ENCODE data around the gene PRXL2B.

PRXL2B gene

DNA sequence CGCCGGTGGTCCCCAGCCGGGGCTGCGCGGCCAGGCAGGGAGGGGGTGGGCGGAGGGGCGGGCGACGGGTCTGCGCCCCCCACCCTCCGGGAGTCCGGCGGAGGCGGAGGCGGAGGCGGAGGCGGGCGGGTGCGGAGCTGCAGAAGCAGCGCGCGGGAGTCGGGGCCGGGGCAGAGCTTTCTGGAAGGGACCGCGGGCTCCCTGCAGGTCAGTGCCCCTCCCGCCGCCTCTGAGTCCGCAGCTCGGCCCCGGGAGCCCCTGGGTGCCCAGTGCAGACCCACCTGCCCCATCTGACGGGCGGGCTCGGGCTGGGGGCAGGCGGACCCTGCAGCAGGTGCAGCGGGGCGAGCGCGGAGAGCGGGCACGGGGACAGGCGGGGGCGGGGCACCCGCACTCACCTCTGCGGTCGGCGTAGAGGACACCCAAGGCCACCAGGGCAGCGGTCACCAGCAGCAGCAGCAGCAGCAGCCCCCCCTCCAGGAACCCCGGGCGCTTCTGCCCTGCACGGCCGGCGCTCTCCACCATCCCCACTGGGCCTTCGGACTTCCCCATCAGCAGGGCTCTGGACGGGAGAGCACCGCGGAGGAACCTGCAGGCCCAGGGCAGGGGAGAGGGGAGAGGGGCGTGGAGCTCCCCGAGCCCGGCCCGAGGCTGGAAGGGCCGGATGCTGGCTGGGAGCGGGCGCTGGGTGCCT lies 42.5 kb downstream of the PRXL2B start:
- no peak for DNase-seq

DNA sequence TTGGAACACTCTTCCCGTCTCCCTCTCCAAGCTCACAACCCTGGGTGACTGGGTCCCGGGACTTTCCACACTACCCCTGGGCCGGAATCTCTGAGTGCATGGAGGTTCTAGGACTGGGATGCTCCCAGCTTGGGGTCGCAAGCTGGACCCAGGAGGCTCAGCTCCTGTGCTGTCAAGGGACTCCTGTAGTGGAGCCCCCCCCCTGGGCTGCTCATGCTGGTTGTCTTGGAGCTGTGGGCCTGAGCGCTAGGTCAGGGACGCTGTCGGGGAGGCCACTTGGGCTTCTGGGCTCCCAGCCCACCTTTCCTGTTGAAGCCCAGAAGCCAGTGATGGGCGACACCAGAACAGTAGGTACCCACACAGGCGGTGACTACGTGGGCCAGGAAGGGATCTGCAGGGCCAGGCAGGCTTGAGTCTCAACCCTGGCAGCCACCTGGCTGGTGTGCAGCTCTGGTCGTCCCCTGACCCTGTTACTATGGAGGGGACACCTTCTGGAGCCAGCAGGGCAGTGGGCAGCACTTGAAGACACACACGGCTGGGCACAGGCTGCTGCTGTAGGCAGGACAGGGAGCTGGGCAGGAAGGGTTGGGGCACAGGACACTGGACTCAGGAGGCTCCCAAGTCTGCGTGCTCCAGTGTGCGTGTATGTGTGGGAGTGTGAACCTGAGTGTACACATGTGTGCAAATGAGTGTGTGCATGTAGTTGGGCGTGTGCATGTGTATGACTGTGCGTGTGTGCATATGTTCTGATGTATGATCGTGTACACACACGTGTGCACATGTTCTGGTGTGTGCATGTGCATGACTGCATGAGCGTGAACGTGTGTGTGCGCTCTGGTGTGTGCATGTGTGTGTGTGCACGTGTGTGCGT lies 43.3 kb downstream of the PRXL2B start:
- no peak for DNase-seq
- TF ChIP-seq GATA1 (IDR thresholded peaks at IDR 0.05; ENCODE audit: low read depth, low read length), result no peak
- no peak for TF ChIP-seq POLR2A (IDR thresholded peaks at IDR 0.05; ENCODE audit: low read length)

More for the DNA sequence above, 42.5 kb downstream of the PRXL2B start:
- TF ChIP-seq GATA1 (IDR thresholded peaks at IDR 0.05; ENCODE audit: low read depth, low read length) (no peak), POLR2A (IDR thresholded peaks at IDR 0.05; ENCODE audit: low read length) (no peak)

DNA sequence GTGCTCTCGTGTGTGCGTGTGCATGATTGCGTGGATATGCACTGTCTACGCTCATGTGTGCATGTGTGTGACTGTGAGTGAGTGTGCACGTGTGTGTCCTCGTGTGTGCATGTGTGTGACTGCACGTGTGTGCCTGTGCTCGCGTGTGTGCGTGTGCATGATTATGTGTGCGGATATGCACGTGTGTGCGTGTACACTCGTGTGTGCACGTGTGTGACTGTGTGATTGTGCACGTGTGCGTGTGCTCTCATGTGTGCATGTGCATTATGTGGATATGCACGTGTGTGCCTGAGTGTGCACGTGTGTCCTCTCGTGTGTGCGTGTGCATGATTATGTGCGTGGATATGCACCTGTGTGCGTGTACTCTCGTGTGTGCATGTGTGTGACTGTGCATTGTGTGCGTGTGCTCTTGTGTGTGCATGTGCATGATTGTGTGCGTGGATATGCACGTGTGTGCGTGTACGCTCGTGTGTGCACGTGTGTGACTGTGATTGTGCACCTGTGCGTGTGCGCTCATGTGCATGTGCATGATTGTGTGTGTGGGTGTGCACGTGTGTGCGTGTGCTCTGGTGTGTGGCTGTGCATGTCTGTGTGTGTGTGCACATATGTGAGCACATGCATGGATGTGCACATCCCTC lies 44.0 kb downstream of the PRXL2B start:
- TF ChIP-seq POLR2A (IDR thresholded peaks at IDR 0.05; ENCODE audit: low read length) (no peak), GATA1 (IDR thresholded peaks at IDR 0.05; ENCODE audit: low read depth, low read length) (no peak)
- no peak for DNase-seq

DNA sequence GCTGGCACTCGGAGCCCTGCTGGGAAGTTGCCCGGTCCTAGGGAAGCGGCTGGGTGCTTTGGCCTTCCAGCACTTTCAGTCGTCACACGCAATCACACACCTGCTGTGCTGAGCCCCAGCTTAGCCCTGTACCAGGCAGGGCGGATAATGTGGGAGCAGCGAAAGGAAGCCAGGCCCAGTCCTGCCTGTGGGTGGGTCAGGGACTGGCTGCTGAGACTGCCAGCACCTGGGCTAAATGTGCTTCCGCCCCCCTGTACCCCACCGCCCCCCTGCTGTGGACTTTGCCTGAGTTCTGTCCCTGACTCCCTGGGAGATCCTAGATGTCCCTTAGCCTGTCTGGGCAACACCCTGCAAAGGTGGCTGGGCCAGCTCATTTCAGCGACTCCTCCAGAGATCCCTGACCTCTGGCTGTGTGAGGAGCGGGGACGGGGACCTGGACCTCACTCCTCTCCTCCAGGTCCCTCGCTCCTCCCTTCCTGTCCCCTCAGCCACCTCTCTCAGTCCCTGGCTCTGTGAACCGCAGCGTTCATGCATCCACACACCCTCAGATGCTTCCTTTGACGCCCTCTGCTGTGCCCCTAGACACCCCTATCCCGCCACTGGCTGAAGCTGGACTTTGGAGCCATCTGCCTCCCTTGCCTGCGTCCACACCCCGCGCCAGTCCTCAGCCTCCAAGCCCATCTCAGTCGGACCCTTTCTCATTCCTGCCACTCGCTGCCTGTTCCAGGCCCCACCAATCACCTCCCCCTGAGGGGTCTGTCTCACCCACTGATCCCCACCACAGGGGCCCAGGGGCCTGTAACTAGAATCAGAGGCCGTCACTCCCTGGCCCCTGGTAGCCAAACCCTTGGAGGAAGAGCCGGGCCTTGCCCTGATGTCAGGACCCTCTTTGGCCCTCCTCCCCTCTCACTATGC lies 44.8 kb downstream of the PRXL2B start:
- DNase-seq, result no peak
- TF ChIP-seq POLR2A (IDR thresholded peaks at IDR 0.05; ENCODE audit: low read length), result no peak
- TF ChIP-seq GATA1 (IDR thresholded peaks at IDR 0.05; ENCODE audit: low read depth, low read length), result no peak

DNA sequence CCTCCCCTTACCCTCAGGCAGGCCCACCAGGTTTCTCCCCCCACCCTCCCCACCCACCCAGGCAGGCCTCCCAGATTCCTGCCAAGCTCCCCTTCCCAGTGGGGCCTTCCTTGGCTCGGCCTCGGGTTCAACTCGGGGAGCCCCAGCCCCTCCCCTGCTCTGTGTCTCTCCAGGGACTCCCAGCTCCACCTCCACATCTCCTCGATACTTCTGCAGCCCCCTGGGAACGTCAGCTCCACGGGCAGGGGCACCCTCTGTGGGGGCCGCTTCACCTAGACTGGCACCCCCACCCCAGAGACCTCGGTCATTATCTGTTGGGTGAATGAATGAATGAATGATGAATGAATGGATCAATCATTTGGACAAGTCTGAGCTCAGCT lies 45.5 kb downstream of the PRXL2B start:
- TF ChIP-seq POLR2A (IDR thresholded peaks at IDR 0.05; ENCODE audit: low read length), result no peak
- TF ChIP-seq GATA1 (IDR thresholded peaks at IDR 0.05; ENCODE audit: low read depth, low read length), result no peak
- DNase-seq, result no peak

DNA sequence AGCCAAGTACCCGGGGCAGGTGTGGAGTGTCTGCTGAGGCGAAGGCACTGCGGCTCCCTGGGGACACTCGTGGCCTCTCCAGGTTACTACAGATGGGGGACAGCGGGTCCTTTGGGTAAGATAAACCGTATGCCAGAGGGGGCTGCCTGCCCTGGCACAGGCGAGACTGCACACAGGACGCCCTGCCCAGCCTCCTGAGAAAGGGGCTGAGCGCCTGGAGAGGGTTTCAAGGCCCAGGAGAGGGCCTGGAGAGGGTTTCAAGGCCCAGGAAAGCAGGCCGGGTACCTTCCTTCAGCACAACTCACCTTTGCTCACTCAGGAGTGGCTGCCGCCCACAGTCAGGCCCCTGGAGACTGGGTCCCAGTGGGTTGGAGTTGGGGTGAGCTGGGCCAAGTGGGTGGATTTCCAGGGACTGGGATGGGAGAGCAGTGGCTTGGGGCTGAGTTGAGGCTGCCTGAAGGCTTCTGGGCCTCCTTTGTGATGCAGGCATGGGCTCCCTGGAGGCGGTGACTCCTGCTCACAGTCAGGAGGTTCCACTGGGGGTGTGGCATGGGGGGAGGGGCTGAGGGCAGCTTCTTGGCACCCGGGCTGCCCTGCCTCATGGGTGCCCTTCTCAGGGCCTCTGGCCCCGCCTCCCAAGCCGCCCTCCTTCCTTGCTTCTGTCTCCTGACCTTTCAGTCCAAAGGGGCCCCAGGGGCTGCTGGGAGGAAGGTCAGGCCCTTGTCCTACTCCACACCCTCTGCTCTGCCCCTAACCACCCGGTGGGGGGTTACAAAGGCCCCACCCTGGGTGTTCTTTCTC lies 46.2 kb downstream of the PRXL2B start, which contains the start of gene MMEL1:
Gene MMEL1 (minus strand): TSS at position 456 of the 801 bp plus-strand sequence. CDS start 3,532 bp downstream, outside the sequence.
- no peak for TF ChIP-seq GATA1 (IDR thresholded peaks at IDR 0.05; ENCODE audit: low read depth, low read length)
- no peak for TF ChIP-seq POLR2A (IDR thresholded peaks at IDR 0.05; ENCODE audit: low read length)

DNA sequence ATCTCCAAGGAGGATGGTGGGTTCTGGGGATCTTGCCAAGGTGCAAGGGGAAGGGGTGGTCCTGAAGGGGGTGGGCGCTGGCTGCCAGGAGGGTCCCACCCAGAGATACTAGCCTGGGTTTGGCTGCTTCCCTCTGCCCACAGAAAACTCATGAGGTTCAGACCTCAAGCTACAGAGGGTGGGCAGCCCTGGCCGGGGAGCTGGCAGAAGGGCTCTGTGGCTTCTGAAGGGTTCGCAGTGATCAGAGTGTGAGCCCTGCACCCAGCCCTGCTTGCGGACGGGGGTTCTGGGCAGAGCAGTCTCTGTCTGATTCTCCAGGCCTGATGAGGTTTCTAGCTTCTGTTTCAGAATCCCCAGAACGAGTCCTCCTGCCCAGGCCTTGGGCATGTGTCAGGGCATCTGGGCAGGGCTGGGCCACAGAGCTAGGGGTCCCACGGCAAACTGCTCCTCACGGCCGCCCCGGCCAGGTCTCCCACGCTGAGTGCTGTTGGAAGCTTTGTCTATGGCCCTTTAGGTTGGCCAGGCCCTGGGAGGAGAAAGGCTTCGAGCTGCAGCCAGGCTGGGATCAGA lies 46.9 kb downstream of the PRXL2B start:
- no peak for DNase-seq
- TF ChIP-seq POLR2A (IDR thresholded peaks at IDR 0.05; ENCODE audit: low read length) (no peak), GATA1 (IDR thresholded peaks at IDR 0.05; ENCODE audit: low read depth, low read length) (no peak)

More for the DNA sequence above, 46.2 kb downstream of the PRXL2B start, which contains the start of gene MMEL1:
- no peak for DNase-seq

DNA sequence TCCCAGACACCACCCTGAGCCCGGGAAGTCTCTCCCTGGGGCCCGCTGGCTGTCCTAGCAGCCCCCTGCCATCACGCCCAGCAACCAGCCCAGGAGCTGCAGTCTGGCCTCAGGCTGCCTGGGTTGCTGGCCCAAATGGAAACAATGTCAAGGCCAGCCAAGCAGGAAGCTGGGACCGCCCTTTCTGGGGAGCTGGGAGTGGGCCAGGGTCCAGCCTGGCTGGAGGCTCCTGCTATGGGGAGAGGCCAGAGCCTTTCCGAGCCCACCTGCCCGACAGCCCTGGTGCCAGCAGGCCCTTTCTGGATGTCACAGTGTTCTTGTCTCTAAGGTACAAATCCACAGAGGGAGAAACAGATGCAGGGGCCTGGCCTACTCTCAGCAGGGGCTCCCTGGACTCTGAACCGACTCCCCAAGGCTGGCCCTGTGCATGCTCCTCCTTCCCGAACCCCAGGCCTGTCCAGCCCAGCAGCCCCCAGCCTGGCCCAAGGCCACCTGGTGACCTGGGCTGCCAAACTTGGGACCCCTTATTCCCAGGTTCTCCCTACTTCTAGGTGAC lies 47.4 kb downstream of the PRXL2B start:
- TF ChIP-seq POLR2A (IDR thresholded peaks at IDR 0.05; ENCODE audit: low read length), result no peak
- TF ChIP-seq GATA1 (IDR thresholded peaks at IDR 0.05; ENCODE audit: low read depth, low read length), result no peak
- no peak for DNase-seq

DNA sequence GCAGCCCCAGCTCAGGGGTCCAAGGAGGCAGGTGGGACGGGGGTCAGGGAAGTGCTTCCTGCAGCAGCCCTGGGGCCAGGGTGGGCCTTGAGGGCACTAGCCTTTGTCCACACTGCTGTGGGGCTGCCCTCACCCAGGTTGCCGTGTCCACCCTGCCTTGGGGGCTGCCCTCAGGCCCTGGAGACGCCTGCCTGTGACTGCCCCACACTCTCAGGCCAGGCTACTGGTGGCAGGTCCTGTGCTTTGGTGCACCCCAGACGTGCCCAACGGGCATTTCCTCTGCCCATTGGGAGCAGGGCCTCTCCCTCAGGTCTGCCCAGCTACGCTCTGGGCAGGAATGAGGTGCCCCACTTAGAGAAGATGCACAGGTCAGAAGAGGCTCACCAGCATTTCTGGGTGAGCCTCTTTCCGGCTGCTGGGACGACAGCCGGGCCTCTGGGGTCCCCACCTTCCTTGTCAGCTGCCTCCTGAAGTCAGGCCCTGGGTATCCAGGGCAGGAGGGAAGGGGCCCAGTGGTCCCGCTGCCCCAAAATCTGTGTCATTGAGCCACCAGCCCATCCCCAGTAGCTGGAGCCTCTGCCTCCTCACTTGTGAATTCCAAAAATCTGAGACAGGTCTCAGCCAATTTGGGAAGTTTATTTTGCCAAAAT lies 48.9 kb downstream of the PRXL2B start:
- no peak for DNase-seq
- no peak for TF ChIP-seq GATA1 (IDR thresholded peaks at IDR 0.05; ENCODE audit: low read depth, low read length)
- TF ChIP-seq POLR2A (IDR thresholded peaks at IDR 0.05; ENCODE audit: low read length), result no peak

DNA sequence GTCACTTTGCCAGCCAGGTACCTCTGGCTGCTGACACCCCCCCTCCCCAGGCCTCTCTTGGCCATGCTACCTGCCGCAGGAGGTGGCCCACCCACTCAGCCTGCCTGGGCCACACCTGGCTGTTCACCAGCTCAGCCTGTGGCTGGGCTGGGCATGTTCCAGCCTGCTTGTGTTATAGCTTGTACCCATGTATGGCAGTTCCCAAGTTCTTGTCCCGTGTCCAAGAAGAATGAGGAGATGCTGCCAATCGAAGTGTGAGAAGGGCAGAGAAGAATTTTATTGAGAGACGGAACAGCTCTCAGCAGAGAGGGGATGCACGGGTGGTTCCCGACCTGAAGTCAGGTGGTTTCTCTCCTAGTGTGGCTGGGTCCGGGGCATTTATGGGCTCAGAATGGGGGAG lies 50.2 kb downstream of the PRXL2B start:
- DNase-seq, result peak; percentile 25 to 34
- no peak for TF ChIP-seq GATA1 (IDR thresholded peaks at IDR 0.05; ENCODE audit: low read depth, low read length)
- no peak for TF ChIP-seq POLR2A (IDR thresholded peaks at IDR 0.05; ENCODE audit: low read length)

DNA sequence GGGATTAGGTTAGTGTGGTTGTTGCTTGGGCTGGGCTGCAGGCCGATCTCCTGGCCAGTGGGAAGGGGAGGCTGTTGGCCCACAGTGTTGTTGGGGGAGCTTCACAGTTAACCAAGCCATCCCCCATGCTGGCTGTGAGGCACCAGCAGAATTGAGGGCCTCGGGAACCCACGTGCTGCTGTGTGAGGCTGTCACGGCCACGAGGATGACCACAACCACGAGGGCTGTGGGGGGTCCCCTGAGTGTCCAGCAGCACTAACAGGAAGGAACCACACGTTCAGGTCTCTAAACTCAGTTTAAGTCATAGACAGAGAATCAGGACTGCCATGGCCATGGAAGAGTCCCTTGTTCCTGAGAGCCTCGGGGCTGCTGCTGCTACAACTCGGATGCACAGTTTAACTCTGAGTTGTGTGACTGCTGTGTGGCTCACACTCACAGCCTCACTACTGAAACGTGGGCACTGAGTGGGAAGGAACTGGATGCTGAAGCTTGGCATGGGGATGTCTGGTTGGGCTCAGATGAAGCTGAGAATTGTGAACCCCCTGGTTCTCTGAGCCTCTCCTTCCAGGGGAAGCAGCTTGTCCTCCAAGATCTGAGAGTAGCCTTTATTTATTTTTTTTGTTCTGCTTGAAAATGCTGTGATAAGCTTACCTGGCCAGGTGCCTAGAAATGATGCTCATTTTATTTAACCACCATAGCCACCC lies 51.0 kb downstream of the PRXL2B start:
- TF ChIP-seq POLR2A (IDR thresholded peaks at IDR 0.05; ENCODE audit: low read length) (no peak), GATA1 (IDR thresholded peaks at IDR 0.05; ENCODE audit: low read depth, low read length) (no peak)
- no peak for DNase-seq
